Progenitor cell of endocrine pancreas (in vitro differentiated cells): ENCODE data around the gene ENG. TPM values are rescaled to one million over a fixed set of nuclear protein-coding genes. Genes with fewer than 3 reads are reported as not detected.
A peak's percentile ranks its signal among the peaks of the same experiment; 100 is the strongest.
"Not testable (repeated sequence)": the region's sequence is repeated elsewhere in the genome, so short reads cannot be mapped to it uniquely, and the experiment has no call there.

Experiments
- DNase-seq: peaks from one replicate; pipeline ENCODE4 v3.0.0; 2021; ENCODE audit warnings: low spot score; ENCODE audit not compliant: unreplicated experiment
- H3K27ac Mint-ChIP-seq: 2 replicates; pipeline ENCODE4 v1.8.0; 2021; ENCODE audit warnings: mild to moderate bottlenecking, moderate library complexity, mixed read lengths
- H3K27me3 Mint-ChIP-seq: 2 replicates; pipeline ENCODE4 v1.8.0; 2021; ENCODE audit warnings: mixed read lengths
- H3K36me3 Mint-ChIP-seq: 2 replicates; pipeline ENCODE4 v1.8.0; 2022; ENCODE audit warnings: mixed read lengths; ENCODE audit not compliant: insufficient read depth
- H3K4me1 Mint-ChIP-seq: 2 replicates; pipeline ENCODE4 v1.8.0; 2021; ENCODE audit warnings: low read depth, mixed read lengths
- H3K4me3 Mint-ChIP-seq: 2 replicates; pipeline ENCODE4 v1.8.0; 2021; ENCODE audit warnings: low read depth, mild to moderate bottlenecking, moderate library complexity, mixed read lengths
- H3K9me3 Mint-ChIP-seq: 2 replicates; pipeline ENCODE4 v1.8.0; 2021; ENCODE audit warnings: low read depth, mixed read lengths
- total RNA-seq: library from RNA; stranded (reverse); gene quantifications from 2 replicates; pipeline ENCODE4 v1.2.1, GENCODE V29; 2021
- TF ChIP-seq, protein P1 (sequence below): fragments of 200-600 bp; sonication (generic); IDR thresholded peaks from one replicate; pipeline ENCODE4 v1.5.0; 2021; ENCODE audit warnings: antibody characterized with exemption, mild to moderate bottlenecking; ENCODE audit not compliant: unreplicated experiment

ENG gene
- total RNA-seq, 1 donor from 2014 or later: 0.91 TPM

DNA sequence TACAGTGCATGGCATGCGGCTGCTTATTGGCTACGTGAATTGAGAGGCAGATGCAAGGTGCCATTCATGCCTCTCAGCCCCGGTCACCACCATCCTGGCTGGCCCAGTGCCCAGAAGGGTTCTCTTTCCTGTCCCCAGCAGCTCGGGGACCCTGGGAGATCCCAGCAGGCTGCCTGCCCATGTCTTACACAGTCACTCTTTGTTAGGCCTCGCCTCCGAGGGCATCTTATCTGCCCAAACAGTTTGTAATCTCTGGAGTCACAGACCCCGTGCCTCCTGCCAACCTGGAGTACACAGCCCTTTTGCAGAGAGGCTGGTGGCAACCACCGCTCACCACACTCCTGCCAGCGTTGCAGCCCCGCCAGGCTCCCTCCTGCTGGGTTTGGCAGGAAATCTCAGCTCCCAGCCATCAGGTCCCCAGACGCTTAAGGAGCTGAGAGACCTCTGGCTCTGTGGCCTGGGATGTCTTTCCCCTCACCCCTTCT is 30.0 kb upstream of the ENG start:
- Mint-ChIP-seq H3K36me3 (peaks cover 5% of the 10 kb centered on the region), H3K9me3 (no peaks in the 10 kb centered on the region), H3K4me1 (peaks cover 1% of the 10 kb centered on the region), H3K4me3 (no peak overlapping the region), H3K27ac (no peak overlapping the region), H3K27me3 (no peaks in the 10 kb centered on the region)
- TF ChIP-seq, protein P1, sequence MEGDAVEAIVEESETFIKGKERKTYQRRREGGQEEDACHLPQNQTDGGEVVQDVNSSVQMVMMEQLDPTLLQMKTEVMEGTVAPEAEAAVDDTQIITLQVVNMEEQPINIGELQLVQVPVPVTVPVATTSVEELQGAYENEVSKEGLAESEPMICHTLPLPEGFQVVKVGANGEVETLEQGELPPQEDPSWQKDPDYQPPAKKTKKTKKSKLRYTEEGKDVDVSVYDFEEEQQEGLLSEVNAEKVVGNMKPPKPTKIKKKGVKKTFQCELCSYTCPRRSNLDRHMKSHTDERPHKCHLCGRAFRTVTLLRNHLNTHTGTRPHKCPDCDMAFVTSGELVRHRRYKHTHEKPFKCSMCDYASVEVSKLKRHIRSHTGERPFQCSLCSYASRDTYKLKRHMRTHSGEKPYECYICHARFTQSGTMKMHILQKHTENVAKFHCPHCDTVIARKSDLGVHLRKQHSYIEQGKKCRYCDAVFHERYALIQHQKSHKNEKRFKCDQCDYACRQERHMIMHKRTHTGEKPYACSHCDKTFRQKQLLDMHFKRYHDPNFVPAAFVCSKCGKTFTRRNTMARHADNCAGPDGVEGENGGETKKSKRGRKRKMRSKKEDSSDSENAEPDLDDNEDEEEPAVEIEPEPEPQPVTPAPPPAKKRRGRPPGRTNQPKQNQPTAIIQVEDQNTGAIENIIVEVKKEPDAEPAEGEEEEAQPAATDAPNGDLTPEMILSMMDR: no peak
- DNase-seq: no peak

DNA sequence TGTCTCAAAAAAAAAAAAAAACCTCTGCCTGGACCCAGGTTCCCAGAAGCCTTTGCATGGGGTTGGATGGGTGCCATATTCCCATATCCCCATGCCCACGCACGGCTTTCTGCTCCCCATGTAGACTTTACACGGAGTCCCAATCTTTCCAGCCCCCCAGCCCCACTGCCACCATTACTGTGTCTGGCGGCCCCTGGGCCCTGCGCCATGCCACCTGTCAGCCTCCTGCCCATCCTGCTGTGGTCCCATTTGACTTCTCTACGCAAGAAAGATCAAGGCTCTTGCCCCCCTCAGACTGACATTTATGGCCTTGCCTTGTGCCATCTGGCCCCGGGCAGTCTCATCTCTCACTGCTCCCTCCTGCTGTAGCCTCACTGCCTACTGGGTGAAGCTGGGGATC is 29.5 kb upstream of the ENG start:
- H3K36me3 Mint-ChIP-seq: peaks cover 5% of the 10 kb centered on the region
- H3K4me3 Mint-ChIP-seq: no peak overlapping the region
- peaks cover 1% of the 10 kb centered on the region for H3K4me1 Mint-ChIP-seq
- no peaks in the 10 kb centered on the region for H3K27me3 Mint-ChIP-seq
- TF ChIP-seq, protein P1: no peak
- DNase-seq: no peak
- no peaks in the 10 kb centered on the region for H3K9me3 Mint-ChIP-seq
- no peak overlapping the region for H3K27ac Mint-ChIP-seq

DNA sequence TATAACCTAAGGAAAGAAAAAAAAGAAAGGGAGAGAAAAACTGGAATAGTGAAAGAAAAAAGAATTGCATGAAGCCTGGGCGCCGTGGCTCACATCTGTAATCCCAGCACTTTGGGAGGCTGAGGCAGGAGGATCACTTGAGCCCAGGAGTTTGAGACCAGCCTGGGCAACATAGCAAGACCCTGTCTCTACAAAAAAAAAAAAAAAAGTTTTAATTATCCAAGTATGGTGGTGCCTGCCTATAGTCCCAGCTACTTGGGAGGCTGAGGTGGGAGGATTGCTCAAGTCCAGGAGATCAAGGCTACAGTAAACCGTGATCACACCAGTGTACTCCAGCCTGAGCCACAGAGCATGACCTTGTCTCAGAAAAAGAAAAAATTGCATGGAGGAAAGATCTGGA is 27.3 kb upstream of the ENG start:
- not testable (repeated sequence) for H3K4me3 Mint-ChIP-seq, H3K36me3 Mint-ChIP-seq, H3K9me3 Mint-ChIP-seq, H3K4me1 Mint-ChIP-seq, DNase-seq, H3K27ac Mint-ChIP-seq, H3K27me3 Mint-ChIP-seq

DNA sequence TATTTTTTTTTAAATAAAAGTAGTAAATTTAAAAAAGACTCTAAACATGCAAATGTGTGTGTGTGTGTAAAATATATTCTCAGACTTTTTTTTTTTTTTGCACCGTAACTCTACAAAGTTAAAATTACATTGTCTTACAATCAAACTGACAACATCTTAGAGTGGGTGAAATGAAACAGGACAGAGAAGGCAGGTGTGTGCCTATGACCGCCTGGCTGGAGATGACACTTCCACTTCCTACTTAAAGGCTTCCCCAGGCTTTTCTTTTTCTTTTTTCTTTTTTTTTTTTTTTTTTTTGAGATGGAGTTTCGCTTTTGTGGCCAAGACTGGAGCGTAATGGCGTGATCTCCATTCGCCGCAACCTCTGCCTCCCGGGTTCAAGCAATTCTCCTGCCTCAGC is 25.7 kb upstream of the ENG start:
- no peaks in the 10 kb centered on the region for H3K9me3 Mint-ChIP-seq
- H3K27ac Mint-ChIP-seq: no peak overlapping the region
- DNase-seq: no peak
- no peaks in the 10 kb centered on the region for H3K36me3 Mint-ChIP-seq
- H3K4me3 Mint-ChIP-seq: no peak overlapping the region
- H3K4me1 Mint-ChIP-seq: peaks cover 3% of the 10 kb centered on the region
- TF ChIP-seq, protein P1: no peak
- no peaks in the 10 kb centered on the region for H3K27me3 Mint-ChIP-seq

DNA sequence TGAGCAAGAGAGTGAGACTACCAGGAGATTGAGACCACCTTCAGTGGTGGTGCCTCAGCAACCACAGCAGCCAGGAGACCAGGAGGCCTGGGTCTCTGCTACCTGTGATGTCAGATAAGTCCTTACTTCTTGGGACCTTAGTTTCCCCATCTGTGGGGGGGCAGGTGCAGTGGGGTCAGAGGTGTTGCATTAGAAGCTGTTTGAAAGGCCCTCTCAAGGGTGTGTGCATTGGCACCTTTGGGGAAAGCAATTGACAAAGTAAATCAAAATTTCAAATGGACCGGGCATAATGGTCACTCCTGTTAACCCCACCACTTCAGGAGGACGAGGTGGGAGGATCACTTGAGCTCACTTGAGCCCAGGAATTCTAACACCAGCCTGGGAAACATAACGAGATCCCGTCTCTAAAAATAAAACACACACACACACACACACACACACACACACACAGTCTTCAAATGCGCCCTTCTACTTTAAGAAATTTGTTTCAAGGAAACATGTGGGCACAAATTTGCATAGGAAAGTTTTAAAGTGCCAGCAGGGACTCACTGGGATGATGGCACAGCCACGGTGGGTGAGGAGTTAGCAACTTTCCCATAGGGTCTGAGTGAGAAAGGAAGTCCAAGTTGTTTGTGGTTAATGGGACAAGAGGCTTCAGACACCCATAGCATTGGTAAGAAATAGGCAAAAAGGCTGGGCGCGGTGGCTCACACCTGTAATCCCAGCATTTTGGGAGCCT is 24.4 kb upstream of the ENG start:
- Mint-ChIP-seq H3K9me3 (no peaks in the 10 kb centered on the region), H3K4me3 (no peak overlapping the region), H3K36me3 (no peaks in the 10 kb centered on the region), H3K27me3 (no peaks in the 10 kb centered on the region), H3K4me1 (peaks cover 2% of the 10 kb centered on the region), H3K27ac (no peak overlapping the region)
- DNase-seq: no peak
- TF ChIP-seq, protein P1: no peak

DNA sequence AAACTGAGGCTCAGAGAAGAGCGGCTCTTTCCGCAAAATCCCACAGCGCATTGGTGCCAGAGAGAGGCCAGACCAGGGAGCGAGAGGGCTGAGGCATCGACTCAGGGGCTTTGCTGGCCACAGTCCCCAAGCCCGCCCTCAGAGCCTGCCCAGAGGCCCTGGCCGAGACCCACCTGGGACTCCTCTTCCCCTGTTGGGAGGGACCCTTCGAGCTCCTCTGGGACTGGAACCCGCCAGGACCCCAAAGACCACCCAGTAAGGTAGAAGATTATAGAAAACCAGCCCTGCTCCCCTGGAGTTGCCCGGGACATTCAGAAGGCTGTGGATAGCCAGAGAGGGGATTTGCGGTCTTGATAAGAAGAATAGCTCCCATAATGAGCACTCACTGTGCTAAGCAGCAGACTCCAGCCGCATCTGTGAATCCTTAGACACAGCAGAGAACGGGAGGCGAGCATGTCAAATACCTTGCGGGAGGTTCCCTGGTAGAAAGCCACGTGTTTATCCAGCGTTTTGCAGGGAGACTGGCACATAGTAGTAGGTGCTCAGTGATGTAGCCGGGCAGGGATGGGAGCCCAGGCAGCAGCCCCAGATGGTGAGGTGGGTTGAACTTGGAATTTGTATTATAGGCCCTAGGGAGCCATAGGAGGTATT is 23.7 kb upstream of the ENG start:
- TF ChIP-seq, protein P1: no peak
- H3K4me1 Mint-ChIP-seq: peaks cover 2% of the 10 kb centered on the region
- H3K27me3 Mint-ChIP-seq: no peaks in the 10 kb centered on the region
- H3K27ac Mint-ChIP-seq: no peak overlapping the region
- DNase-seq: no peak
- H3K9me3 Mint-ChIP-seq: no peaks in the 10 kb centered on the region
- H3K4me3 Mint-ChIP-seq: peak overlapping the region; percentile 81
- no peaks in the 10 kb centered on the region for H3K36me3 Mint-ChIP-seq
